Measurements from ENCODE around the gene LYZL6. TPM values are rescaled to one million over a fixed set of nuclear protein-coding genes. Genes with fewer than 3 reads are reported as not detected.

LYZL6 gene
- total RNA-seq, 1 donor from 2014 or later = not detected

GRCh38 chr17:35982409-35983191, 39.1 kb upstream of the LYZL6 start:
- no peaks in the 10 kb centered on the region for H3K4me1 Mint-ChIP-seq (ENCODE audit: unreplicated experiment)
- peak; percentile 24 for DNase-seq (ENCODE audit: extremely low spot score, unreplicated experiment)
- H3K27me3 Mint-ChIP-seq = peaks cover 5% of the 10 kb centered on the region

GRCh38 chr17:35981908-35982330, 38.4 kb upstream of the LYZL6 start:
- Mint-ChIP-seq H3K4me1 (ENCODE audit: unreplicated experiment) (no peaks in the 10 kb centered on the region), H3K4me3 (no peak overlapping the region), H3K36me3 (no peaks in the 10 kb centered on the region), H3K27ac (no peak overlapping the region), H3K27me3 (peaks cover 5% of the 10 kb centered on the region), H3K9me3 (no peaks in the 10 kb centered on the region)
- peak; percentile 44 for DNase-seq (ENCODE audit: extremely low spot score, unreplicated experiment)
- TF ChIP-seq CTCF (conservative IDR thresholded peaks at IDR 0.05) = peak; percentile 30

More at GRCh38 chr17:35982409-35983191, 39.1 kb upstream of the LYZL6 start:
- Mint-ChIP-seq H3K36me3 (no peaks in the 10 kb centered on the region), H3K27ac (no peak overlapping the region), H3K4me3 (no peak overlapping the region), H3K9me3 (no peaks in the 10 kb centered on the region)
- TF ChIP-seq CTCF (conservative IDR thresholded peaks at IDR 0.05) = no peak

- no peak for TF ChIP-seq CTCF (conservative IDR thresholded peaks at IDR 0.05)
- Mint-ChIP-seq H3K27ac (no peak within 1 kb of the TSS), H3K9me3 (no peaks in the 10 kb centered on the region), H3K27me3 (peaks cover 3% of the 10 kb centered on the region), H3K36me3 (no peaks in the 10 kb centered on the region), H3K4me3 (no peak within 1 kb of the TSS), H3K4me1 (ENCODE audit: unreplicated experiment) (no peaks in the 10 kb centered on the region)
- peak; percentile 62 for DNase-seq (ENCODE audit: extremely low spot score, unreplicated experiment)
Measured at GRCh38 chr17:35981246-35981645, 37.7 kb upstream of the LYZL6 start, which contains the start of gene CCL16. TSS of gene CCL16 (minus strand) at chr17:35981497. CDS start at chr17:35981420, 77 bp downstream.

GRCh38 chr17:35978346-35978745, 34.8 kb upstream of the LYZL6 start:
- Mint-ChIP-seq H3K27me3 (peaks cover 3% of the 10 kb centered on the region), H3K27ac (no peak overlapping the region), H3K36me3 (no peaks in the 10 kb centered on the region), H3K9me3 (no peaks in the 10 kb centered on the region), H3K4me1 (ENCODE audit: unreplicated experiment) (peaks cover 7% of the 10 kb centered on the region), H3K4me3 (no peak overlapping the region)
- TF ChIP-seq CTCF (conservative IDR thresholded peaks at IDR 0.05) = no peak
- DNase-seq (ENCODE audit: extremely low spot score, unreplicated experiment) = no peak

GRCh38 chr17:35977509-35977908, 34.0 kb upstream of the LYZL6 start:
- H3K27me3 Mint-ChIP-seq = peaks cover 3% of the 10 kb centered on the region
- no peak for TF ChIP-seq CTCF (conservative IDR thresholded peaks at IDR 0.05)
- DNase-seq (ENCODE audit: extremely low spot score, unreplicated experiment) = no peak
- no peak overlapping the region for H3K27ac Mint-ChIP-seq
- H3K36me3 Mint-ChIP-seq = no peaks in the 10 kb centered on the region
- H3K4me3 Mint-ChIP-seq = no peak overlapping the region
- H3K4me1 Mint-ChIP-seq (ENCODE audit: unreplicated experiment) = peaks cover 9% of the 10 kb centered on the region
- no peaks in the 10 kb centered on the region for H3K9me3 Mint-ChIP-seq
